OCI-LY3 (cell line): Measurements from ENCODE around the gene RRP1B.
A peak's percentile ranks its signal among the peaks of the same experiment; 100 is the strongest.

Source experiments
- H2AFZ ChIP-seq: fragments of 200-600, 300-600 bp; shearing (Covaris generic); 2 replicates; pipeline ENCODE4 v1.6.0; 2014; ENCODE audit warnings: antibody characterized with exemption, low read depth, low read length
- H3K27ac ChIP-seq: fragments of 200-600, 300-600 bp; sonication (generic); 2 replicates; pipeline ENCODE4 v1.5.1; 2014; ENCODE audit warnings: mild to moderate bottlenecking, low read length, moderate library complexity, mixed read lengths
- H3K27me3 ChIP-seq: fragments of 200-600, 300-600 bp; sonication (generic); 2 replicates; pipeline ENCODE4 v1.6.1; 2014; ENCODE audit warnings: low read depth, low read length, mixed read lengths
- H3K36me3 ChIP-seq: fragments of 200-600, 300-600 bp; sonication (generic); replicated peaks from 2 replicates; pipeline ENCODE3; 2014; ENCODE audit warnings: low read depth, low read length, mixed read lengths
- H3K4me1 ChIP-seq: fragments of 300-600, 200-600 bp; sonication (generic); 2 replicates; pipeline ENCODE4 v1.6.1; 2014; ENCODE audit warnings: low read length, mixed read lengths
- H3K4me2 ChIP-seq: fragments of 200-600, 300-600 bp; sonication (generic); 2 replicates; pipeline ENCODE4 v1.6.1; 2014; ENCODE audit warnings: low read length, mixed read lengths
- H3K4me3 ChIP-seq: fragments of 300-600, 200-600 bp; sonication (generic); 2 replicates; pipeline ENCODE4 v1.5.1; 2014; ENCODE audit warnings: antibody characterized with exemption, mild to moderate bottlenecking, low read length, moderate library complexity
- H3K79me2 ChIP-seq: fragments of 300-600, 200-600 bp; shearing (Covaris generic); 2 replicates; pipeline ENCODE4 v1.6.1; 2014; ENCODE audit warnings: mild to moderate bottlenecking, low read length, mixed read lengths
- H3K9ac ChIP-seq: fragments of 300-600, 200-600 bp; shearing (Covaris generic); 2 replicates; pipeline ENCODE4 v1.6.0; 2014; ENCODE audit warnings: mild to moderate bottlenecking, low read length, moderate library complexity
- H3K9me3 ChIP-seq: fragments of 200-600, 300-600 bp; shearing (Covaris generic); 2 replicates; pipeline ENCODE4 v1.6.1; 2014; ENCODE audit warnings: low read length, mixed read lengths; ENCODE audit not compliant: insufficient read depth
- H4K20me1 ChIP-seq: fragments of 200-600, 300-600 bp; sonication (generic); 2 replicates; pipeline ENCODE4 v1.6.1; 2016; ENCODE audit warnings: low read length, mixed read lengths; ENCODE audit not compliant: insufficient read depth
- EZH2phosphoT487 ChIP-seq: fragments of 200-600 bp; shearing (Covaris generic); IDR thresholded peaks from 2 replicates; pipeline ENCODE4 v1.6.1; 2018; ENCODE audit warnings: antibody characterized with exemption, mixed run types, low read depth
- TF ChIP-seq, protein P1 (sequence below): fragments of 200-600, 300-600 bp; sonication (generic); IDR thresholded peaks from 2 replicates; pipeline ENCODE4 v1.5.1; 2014; ENCODE audit warnings: antibody characterized with exemption, low read length, low read depth

RRP1B gene

GRCh38 chr21:43653626-43654025 is 5.7 kb upstream of the RRP1B start:
- TF ChIP-seq, protein P1, sequence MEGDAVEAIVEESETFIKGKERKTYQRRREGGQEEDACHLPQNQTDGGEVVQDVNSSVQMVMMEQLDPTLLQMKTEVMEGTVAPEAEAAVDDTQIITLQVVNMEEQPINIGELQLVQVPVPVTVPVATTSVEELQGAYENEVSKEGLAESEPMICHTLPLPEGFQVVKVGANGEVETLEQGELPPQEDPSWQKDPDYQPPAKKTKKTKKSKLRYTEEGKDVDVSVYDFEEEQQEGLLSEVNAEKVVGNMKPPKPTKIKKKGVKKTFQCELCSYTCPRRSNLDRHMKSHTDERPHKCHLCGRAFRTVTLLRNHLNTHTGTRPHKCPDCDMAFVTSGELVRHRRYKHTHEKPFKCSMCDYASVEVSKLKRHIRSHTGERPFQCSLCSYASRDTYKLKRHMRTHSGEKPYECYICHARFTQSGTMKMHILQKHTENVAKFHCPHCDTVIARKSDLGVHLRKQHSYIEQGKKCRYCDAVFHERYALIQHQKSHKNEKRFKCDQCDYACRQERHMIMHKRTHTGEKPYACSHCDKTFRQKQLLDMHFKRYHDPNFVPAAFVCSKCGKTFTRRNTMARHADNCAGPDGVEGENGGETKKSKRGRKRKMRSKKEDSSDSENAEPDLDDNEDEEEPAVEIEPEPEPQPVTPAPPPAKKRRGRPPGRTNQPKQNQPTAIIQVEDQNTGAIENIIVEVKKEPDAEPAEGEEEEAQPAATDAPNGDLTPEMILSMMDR: no peak
- no peak for TF ChIP-seq EZH2phosphoT487
- Histone ChIP-seq H3K27me3 (no peaks in the 10 kb centered on the region), H2AFZ (no peak overlapping the region), H3K36me3 (no peaks in the 10 kb centered on the region), H3K4me3 (no peak overlapping the region), H3K9me3 (no peaks in the 10 kb centered on the region), H4K20me1 (no peaks in the 10 kb centered on the region), H3K4me1 (0 out of 2 replicates have a peak, but pooled peaks cover under 1% of the 10 kb centered on the region), H3K9ac (no peak overlapping the region), H3K27ac (no peak overlapping the region), H3K4me2 (no peak overlapping the region), H3K79me2 (peaks cover 2% of the 10 kb centered on the region; the same call in 1 of the 2 replicates)

DNA sequence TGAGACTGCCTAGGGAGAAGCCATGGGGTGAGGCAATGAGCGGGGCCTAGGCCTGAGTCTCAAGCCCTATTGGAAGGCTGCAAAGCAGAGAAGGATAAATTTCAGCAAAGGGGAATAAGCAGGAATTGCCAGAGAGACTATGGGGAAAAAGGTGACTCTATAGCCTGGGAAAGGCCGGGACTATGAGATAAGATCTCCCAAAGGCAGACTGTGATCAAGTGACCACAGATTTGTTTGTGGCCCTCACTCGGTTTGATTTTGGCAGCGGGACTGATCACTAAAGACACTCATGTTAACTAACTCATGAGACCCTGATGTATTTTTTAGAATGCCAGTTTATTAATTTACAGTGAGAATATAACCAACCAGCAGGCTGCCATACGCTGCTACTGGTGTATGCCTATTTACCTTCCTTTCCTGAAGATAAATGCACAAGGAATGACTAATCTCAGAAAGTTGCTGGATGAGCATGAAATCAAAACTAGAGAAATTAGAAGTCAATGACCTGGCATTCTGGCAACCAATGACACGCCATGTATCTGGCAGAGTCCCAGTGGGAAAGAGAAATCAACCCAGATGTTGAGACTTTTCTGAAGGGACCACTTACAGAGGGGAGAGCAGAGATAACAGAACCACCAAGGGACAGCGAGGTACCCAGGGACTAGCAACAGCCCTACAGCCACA is 4.4 kb upstream of the RRP1B start:
- Histone ChIP-seq H3K9me3 (no peaks in the 10 kb centered on the region), H3K27ac (no peak overlapping the region), H3K79me2 (peaks cover 15% of the 10 kb centered on the region), H3K36me3 (no peaks in the 10 kb centered on the region), H3K27me3 (no peaks in the 10 kb centered on the region), H3K4me2 (no peak overlapping the region), H4K20me1 (no peaks in the 10 kb centered on the region), H3K9ac (no peak overlapping the region), H3K4me1 (peaks cover 6% of the 10 kb centered on the region), H2AFZ (no peak overlapping the region), H3K4me3 (no peak overlapping the region)
- TF ChIP-seq EZH2phosphoT487: no peak
- TF ChIP-seq, protein P1: no peak

- H3K4me2 ChIP-seq: no peak overlapping the region
- H3K27me3 ChIP-seq: no peaks in the 10 kb centered on the region
- no peak for TF ChIP-seq EZH2phosphoT487
- TF ChIP-seq, protein P1: no peak
- peaks cover 19% of the 10 kb centered on the region for H3K4me1 ChIP-seq
- peaks cover 15% of the 10 kb centered on the region for H3K36me3 ChIP-seq
- H3K79me2 ChIP-seq: peaks cover 40% of the 10 kb centered on the region
- H3K27ac ChIP-seq: no peak overlapping the region
- H3K4me3 ChIP-seq: no peak overlapping the region
- H3K9ac ChIP-seq: no peak overlapping the region
- H2AFZ ChIP-seq: no peak overlapping the region
- no peaks in the 10 kb centered on the region for H3K9me3 ChIP-seq
- peaks cover 13% of the 10 kb centered on the region for H4K20me1 ChIP-seq
These were observed 1.8 kb upstream of the RRP1B start for GRCh38 chr21:43657355-43658087.

DNA sequence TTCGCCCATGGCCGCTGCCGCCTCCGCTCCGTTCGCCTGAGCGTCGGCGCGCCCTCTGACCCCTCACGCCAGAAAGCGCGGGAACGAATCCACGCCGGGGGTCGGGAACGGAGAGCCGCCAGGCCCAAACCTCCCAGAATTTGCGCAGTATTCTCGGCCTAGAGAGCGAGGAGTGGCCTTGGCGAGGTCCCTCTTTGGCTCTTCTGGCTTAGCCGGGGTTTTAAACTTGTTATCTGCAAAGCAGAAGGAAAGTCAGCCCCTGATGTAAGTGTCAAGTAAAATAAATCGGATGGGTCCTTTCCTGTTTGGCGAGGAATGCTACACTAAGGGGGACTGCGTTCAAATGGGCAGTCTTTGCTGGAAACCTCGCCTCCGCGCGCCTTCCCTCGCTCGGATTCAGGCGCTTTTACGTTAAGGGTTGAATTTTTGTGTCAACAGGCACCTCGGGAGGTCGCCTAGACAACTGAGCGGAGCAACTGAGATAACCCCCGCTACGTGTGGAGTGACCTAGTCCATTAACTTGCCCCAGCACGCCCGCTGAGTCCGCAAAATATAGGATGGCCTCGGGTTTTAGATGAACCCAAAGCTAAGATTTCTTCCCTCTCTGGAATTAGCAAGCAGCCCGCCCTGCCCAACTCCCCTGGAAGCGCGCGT is 1.1 kb upstream of the RRP1B start:
- H3K79me2 ChIP-seq: peaks cover 47% of the 10 kb centered on the region
- H3K9me3 ChIP-seq: no peaks in the 10 kb centered on the region
- H3K27me3 ChIP-seq: no peaks in the 10 kb centered on the region
- no peak overlapping the region for H2AFZ ChIP-seq
- no peak overlapping the region for H3K4me3 ChIP-seq
- H3K9ac ChIP-seq: no peak overlapping the region
- peaks cover 13% of the 10 kb centered on the region for H4K20me1 ChIP-seq
- peak overlapping the region; percentile 78; the same call in 1 of the 2 replicates for H3K4me2 ChIP-seq
- TF ChIP-seq, protein P1: no peak
- TF ChIP-seq EZH2phosphoT487: no peak
- peaks cover 19% of the 10 kb centered on the region for H3K4me1 ChIP-seq
- peaks cover 19% of the 10 kb centered on the region for H3K36me3 ChIP-seq
- no peak overlapping the region for H3K27ac ChIP-seq
